PC-3 (cell line): ENCODE measurements around the gene ERICH4. TPM values are rescaled to one million over a fixed set of nuclear protein-coding genes. Genes with fewer than 3 reads are reported as not detected.

Experiments
- ATAC-seq: fragments of 200-7000 bp; cut with Tn5 transposase; 2 replicates; pipeline ENCODE4 v1.9.1; 2020; ENCODE audit warnings: mild to moderate bottlenecking, moderate library complexity
- BruUV-seq: library from RNA; stranded (reverse); fragments of 400-500 nt; replicated peaks from 2 replicates; lab custom pipeline; 2021; lab: Mats Ljungman, UMichigan
- CTCF ChIA-PET: fragments of 300-600 bp; sonication (Branson Sonifier 250); formaldehyde crosslinking; loops from one replicate; lab custom pipeline; 2022; ENCODE audit warnings: antibody characterized with exemption; lab: Charles Lee
- POLR2A ChIA-PET: fragments of 300-600 bp; sonication (Branson Sonifier 250); formaldehyde crosslinking; loops from one replicate; lab custom pipeline; 2022; ENCODE audit warnings: antibody characterized with exemption; ENCODE audit not compliant: unreplicated experiment; lab: Charles Lee
- DNase-seq: peaks from one replicate; pipeline ENCODE4 v3.0.0-alpha.2; 2015
- H2AFZ ChIP-seq: fragments of 300-600 bp; sonication (generic); 2 replicates; pipeline ENCODE4 v1.6.0; 2016; ENCODE audit warnings: antibody characterized with exemption, low read length
- H3F3A ChIP-seq: fragments of 300-600 bp; sonication (generic); one replicate; pipeline ENCODE4 v1.6.0; 2017; ENCODE audit warnings: antibody characterized with exemption, low read length, control low read depth, mild to moderate bottlenecking; ENCODE audit not compliant: unreplicated experiment
- H3K27ac ChIP-seq: fragments of 300-600 bp; sonication (generic); 2 replicates; pipeline ENCODE4 v1.5.1; 2016; ENCODE audit warnings: mild to moderate bottlenecking, low read length
- H3K27me3 ChIP-seq: fragments of 300-600 bp; sonication (generic); 2 replicates; pipeline ENCODE4 v1.6.1; 2016; ENCODE audit warnings: low read length, mixed read lengths
- H3K36me3 ChIP-seq: fragments of 300-600 bp; sonication (generic); 2 replicates; pipeline ENCODE4 v1.6.1; 2016; ENCODE audit warnings: low read depth, mixed run types, low read length, mixed read lengths
- H3K4me1 ChIP-seq: fragments of 300-600 bp; sonication (generic); 2 replicates; pipeline ENCODE4 v1.5.1; 2016; ENCODE audit warnings: low read length; ENCODE audit not compliant: insufficient read depth
- H3K4me2 ChIP-seq: fragments of 300-600 bp; sonication (generic); 2 replicates; pipeline ENCODE4 v1.6.0; 2016; ENCODE audit warnings: low read length
- H3K4me3 ChIP-seq: fragments of 300-600 bp; sonication (generic); 2 replicates; pipeline ENCODE4 v1.5.1; 2016; ENCODE audit warnings: mild to moderate bottlenecking, low read length, mixed read lengths
- H3K79me2 ChIP-seq: fragments of 300-600 bp; sonication (generic); 2 replicates; pipeline ENCODE4 v1.6.1; 2017; ENCODE audit warnings: low read length, mixed read lengths
- H3K9ac ChIP-seq: fragments of 300-600 bp; sonication (generic); 2 replicates; pipeline ENCODE4 v1.6.0; 2016; ENCODE audit warnings: mild to moderate bottlenecking, low read length
- H3K9me2 ChIP-seq: fragments of 300-600 bp; sonication (generic); replicated peaks from 2 replicates; pipeline ENCODE4 v1.6.1; 2016; ENCODE audit warnings: mixed run types, low read length, mixed read lengths
- H3K9me3 ChIP-seq: fragments of 300-600 bp; sonication (generic); 2 replicates; pipeline ENCODE4 v1.6.1; 2016; ENCODE audit warnings: low read length, mixed read lengths
- H4K20me1 ChIP-seq: fragments of 300-600 bp; sonication (generic); 2 replicates; pipeline ENCODE4 v1.6.1; 2016; ENCODE audit warnings: low read length, mixed read lengths
- CTCF ChIP-seq: fragments of 300-600 bp; sonication (generic); conservative IDR thresholded peaks from 2 replicates; pipeline ENCODE4 v1.5.1; 2017; ENCODE audit warnings: antibody characterized with exemption, low read depth, mild to moderate bottlenecking, low read length
- EZH2 ChIP-seq: fragments of 300-600 bp; sonication (generic); IDR thresholded peaks from one replicate; pipeline ENCODE4 v1.6.1; 2017; ENCODE audit warnings: antibody characterized with exemption, mild to moderate bottlenecking, low read length; ENCODE audit not compliant: unreplicated experiment
- EZH2phosphoT487 ChIP-seq: fragments of 300-600 bp; sonication (generic); IDR thresholded peaks from 2 replicates; pipeline ENCODE4 v1.6.1; 2018; ENCODE audit warnings: mild to moderate bottlenecking, antibody characterized with exemption, low read length, borderline replicate concordance
- intact Hi-C: fragments of 100-400 bp; cut with micrococcal nuclease; formaldehyde crosslinking; loops from 2 replicates; pipeline ENCODE4 v1.9.0; 2023
- total RNA-seq: library from RNA; depleted of rRNA; stranded (reverse); fragments of >200 nt; gene quantifications from 2 replicates; pipeline ENCODE4 v1.2.3, GENCODE V29; 2014

The ERICH4 gene
- total RNA-seq, 1 experiment from 2014 or later: not detected

- TF ChIP-seq CTCF (no peak), EZH2phosphoT487 (no peak), EZH2 (no peak)
- Histone ChIP-seq H3K4me3 (no peak overlapping the region), H3K9me3 (no peaks in the 10 kb centered on the region), H3K36me3 (0 out of 2 replicates have a peak, but pooled peaks cover 3% of the 10 kb centered on the region), H2AFZ (no peak overlapping the region), H3K9ac (no peak overlapping the region), H3K27me3 (no peaks in the 10 kb centered on the region), H3K9me2 (no peaks in the 10 kb centered on the region), H3K27ac (no peak overlapping the region), H3K4me2 (no peak overlapping the region), H3K79me2 (no peaks in the 10 kb centered on the region), H4K20me1 (no peaks in the 10 kb centered on the region), H3K4me1 (no peaks in the 10 kb centered on the region), H3F3A (no peaks in the 10 kb centered on the region)
- BruUV-seq: no TSS peak
- CTCF ChIA-PET: no interaction called here
- ATAC-seq (no peak), DNase-seq (no peak)
- POLR2A ChIA-PET: no interaction called here
- intact Hi-C loops: no loop called here
Observed at GRCh38 chr19:41422456-41422855, 20.5 kb upstream of the ERICH4 start.

GRCh38 chr19:41422955-41423354, 20.0 kb upstream of the ERICH4 start:
- DNase-seq (no peak), ATAC-seq (no peak)
- no peaks in the 10 kb centered on the region for H3K9me2 ChIP-seq
- no TSS peak for BruUV-seq
- ChIA-PET POLR2A (no interaction called here), CTCF (no interaction called here)
- no peak overlapping the region for H3K4me2 ChIP-seq
- intact Hi-C loops: no loop called here
- H3K4me3 ChIP-seq: no peak overlapping the region
- 0 out of 2 replicates have a peak, but pooled peaks cover 3% of the 10 kb centered on the region for H3K36me3 ChIP-seq
- no peaks in the 10 kb centered on the region for H4K20me1 ChIP-seq
- no peaks in the 10 kb centered on the region for H3K9me3 ChIP-seq
- no peaks in the 10 kb centered on the region for H3K4me1 ChIP-seq
- H2AFZ ChIP-seq: no peak overlapping the region
- no peak overlapping the region for H3K27ac ChIP-seq
- H3K27me3 ChIP-seq: no peaks in the 10 kb centered on the region
- TF ChIP-seq CTCF (no peak), EZH2phosphoT487 (no peak), EZH2 (no peak)
- H3K9ac ChIP-seq: no peak overlapping the region
- H3F3A ChIP-seq: no peaks in the 10 kb centered on the region
- H3K79me2 ChIP-seq: no peaks in the 10 kb centered on the region

GRCh38 chr19:41424335-41425173, 18.4 kb upstream of the ERICH4 start:
- no peak for TF ChIP-seq CTCF
- TF ChIP-seq EZH2phosphoT487: no peak
- no peak for TF ChIP-seq EZH2
- CTCF ChIA-PET: no interaction called here
- POLR2A ChIA-PET: no interaction called here
- Histone ChIP-seq H3K36me3 (0 out of 2 replicates have a peak, but pooled peaks cover 3% of the 10 kb centered on the region), H3K4me1 (no peaks in the 10 kb centered on the region), H4K20me1 (no peaks in the 10 kb centered on the region), H3K27ac (no peak overlapping the region), H3K9ac (no peak overlapping the region), H3K79me2 (no peaks in the 10 kb centered on the region), H3K9me2 (no peaks in the 10 kb centered on the region), H3F3A (no peaks in the 10 kb centered on the region), H3K4me3 (no peak overlapping the region), H3K9me3 (no peaks in the 10 kb centered on the region), H3K27me3 (no peaks in the 10 kb centered on the region), H2AFZ (no peak overlapping the region), H3K4me2 (no peak overlapping the region)
- intact Hi-C loops: no loop called here
- DNase-seq (no peak), ATAC-seq (no peak)
- no TSS peak for BruUV-seq
